ENCODE results near the gene SIGLEC10.

DNA sequence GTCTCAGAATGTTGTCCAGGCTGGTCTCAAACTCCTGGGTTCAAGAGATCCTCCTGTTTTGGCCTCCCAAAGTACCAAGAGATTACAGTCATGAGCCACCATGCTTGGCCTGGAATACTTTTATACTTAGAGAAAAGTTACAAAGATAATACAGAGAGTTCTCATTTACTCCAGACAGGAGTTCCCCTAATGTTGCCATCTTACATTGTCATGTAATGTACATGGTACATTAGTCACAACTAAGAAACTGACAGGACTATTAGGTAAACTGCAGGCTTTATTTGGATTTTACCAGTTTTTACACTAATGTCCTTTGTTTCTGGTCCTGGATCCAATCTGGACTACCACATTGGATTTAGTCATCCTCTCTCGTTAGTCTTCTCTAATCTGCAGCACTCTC is 24.7 kb downstream of the SIGLEC10 start:
- TF ChIP-seq, protein P1, sequence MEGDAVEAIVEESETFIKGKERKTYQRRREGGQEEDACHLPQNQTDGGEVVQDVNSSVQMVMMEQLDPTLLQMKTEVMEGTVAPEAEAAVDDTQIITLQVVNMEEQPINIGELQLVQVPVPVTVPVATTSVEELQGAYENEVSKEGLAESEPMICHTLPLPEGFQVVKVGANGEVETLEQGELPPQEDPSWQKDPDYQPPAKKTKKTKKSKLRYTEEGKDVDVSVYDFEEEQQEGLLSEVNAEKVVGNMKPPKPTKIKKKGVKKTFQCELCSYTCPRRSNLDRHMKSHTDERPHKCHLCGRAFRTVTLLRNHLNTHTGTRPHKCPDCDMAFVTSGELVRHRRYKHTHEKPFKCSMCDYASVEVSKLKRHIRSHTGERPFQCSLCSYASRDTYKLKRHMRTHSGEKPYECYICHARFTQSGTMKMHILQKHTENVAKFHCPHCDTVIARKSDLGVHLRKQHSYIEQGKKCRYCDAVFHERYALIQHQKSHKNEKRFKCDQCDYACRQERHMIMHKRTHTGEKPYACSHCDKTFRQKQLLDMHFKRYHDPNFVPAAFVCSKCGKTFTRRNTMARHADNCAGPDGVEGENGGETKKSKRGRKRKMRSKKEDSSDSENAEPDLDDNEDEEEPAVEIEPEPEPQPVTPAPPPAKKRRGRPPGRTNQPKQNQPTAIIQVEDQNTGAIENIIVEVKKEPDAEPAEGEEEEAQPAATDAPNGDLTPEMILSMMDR (IDR thresholded peaks at IDR 0.05; ENCODE audit: low read length), result no peak
- TF ChIP-seq EZH2 (IDR thresholded peaks at IDR 0.05; ENCODE audit: borderline replicate concordance, low read length), result no peak
